ENCODE results near the gene WDR5B.

- no peak for TF ChIP-seq EZH2 (IDR thresholded peaks at IDR 0.05)
- TF ChIP-seq CTCF (IDR thresholded peaks at IDR 0.05), result no peak
Observed at GRCh38 chr3:122398920-122399319, 16.9 kb downstream of the WDR5B start.
